Inflammatory macrophage (primary cell): ENCODE data around the gene TJP2.
A peak's percentile ranks its signal among the peaks of the same experiment; 100 is the strongest.

ENCODE experiments used
- DNase-seq, 2 donors: peaks; one replicate each; pipeline ENCODE4 v3.0.0-alpha.2; 2020 to 2022
- total RNA-seq, 18 experiments: gene quantifications; one replicate each; lab custom pipeline; 2026; ENCODE audit warnings: mixed read lengths in 6 of 18, inconsistent platforms in 2 of 18; lab: John Stamatoyannopoulos, UW

Gene TJP2
- 0.43 to 10.6 (median 1.1) reads per million in 18 experiments for total RNA-seq

DNA sequence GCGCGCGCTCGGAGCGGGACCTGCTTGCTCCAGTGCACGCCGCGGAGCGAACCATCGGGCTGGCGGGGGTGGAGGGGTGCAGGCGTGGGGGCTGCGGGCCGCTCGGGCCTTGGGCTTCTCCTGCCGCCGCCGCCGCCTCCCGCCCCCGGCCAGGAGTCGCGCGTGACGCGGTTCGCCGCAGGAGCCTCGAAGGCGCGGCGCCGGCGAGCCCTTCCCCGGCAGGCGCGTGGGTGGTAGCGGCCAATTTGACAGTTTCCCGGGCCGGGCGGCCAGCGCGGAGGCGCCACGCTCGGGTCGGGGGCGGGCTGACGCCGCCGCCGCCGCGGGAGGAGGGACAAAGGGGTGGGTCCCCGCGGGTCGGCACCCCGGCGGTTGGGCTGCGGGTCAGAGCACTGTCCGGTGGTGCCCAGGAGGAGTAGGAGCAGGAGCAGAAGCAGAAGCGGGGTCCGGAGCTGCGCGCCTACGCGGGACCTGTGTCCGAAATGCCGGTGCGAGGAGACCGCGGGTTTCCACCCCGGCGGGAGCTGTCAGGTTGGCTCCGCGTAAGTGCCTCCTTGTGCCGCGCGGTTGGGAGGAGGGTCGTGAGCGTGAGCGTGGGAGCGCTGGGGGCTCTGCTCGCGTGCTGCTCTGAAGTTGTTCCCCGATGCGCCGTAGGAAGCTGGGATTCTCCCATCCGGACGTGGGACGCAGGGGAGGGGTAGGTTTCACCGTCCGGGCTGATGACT lies at the start of gene TJP2:
TJP2 (plus strand) TSS at position 387 of the 725 bp plus-strand sequence; CDS start at position 483, 96 bp downstream.
- peak; percentile 47 to 69 for DNase-seq

DNA sequence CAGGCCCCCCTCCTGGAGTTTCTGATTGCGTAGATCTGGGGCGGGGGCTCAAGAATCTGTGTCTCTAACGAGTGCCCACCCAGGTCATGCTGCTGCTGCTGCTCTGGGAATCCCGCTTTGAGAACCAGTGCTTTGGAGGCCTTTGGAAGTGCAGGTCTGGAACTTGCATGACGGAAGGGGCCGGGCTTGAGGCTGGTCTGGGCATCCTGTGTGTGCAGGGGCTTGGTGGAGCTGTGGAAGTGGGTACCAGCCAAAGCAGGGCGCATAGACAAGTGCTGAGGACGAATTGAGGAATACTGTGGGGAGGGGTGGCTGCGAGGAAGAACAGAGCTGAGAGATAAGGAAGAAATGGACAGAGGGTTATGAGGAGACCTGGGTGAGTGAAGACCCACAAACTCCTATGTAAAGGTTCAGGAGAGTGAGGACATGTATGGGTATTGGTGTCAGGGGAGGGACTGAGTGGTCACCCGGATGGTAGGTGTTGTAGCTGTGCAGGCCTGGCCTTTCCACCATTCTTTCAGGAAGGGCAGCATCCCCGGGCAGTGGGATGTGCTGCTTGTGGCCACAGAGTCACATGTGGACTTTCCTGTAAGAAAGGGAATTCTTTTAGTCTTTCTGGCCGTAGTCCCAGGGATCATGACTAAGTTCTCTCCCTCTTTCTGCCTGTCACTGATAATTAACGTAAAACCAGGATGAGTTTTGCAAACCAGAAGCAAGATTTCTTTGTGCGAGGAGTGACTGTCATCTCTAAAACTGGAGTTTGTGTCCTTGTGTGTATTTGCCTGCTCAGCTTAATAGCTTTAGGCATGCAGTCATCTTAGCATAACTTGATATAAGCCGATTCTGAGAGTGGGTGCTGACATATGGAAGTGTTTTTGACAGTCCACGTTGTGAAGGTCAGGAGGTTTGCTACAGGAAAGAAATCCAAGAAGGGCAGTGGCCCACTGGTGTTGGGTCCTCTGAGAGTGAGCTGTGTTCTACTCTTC lies 43.3 kb upstream of the TJP2 start:
- no peak for DNase-seq

DNA sequence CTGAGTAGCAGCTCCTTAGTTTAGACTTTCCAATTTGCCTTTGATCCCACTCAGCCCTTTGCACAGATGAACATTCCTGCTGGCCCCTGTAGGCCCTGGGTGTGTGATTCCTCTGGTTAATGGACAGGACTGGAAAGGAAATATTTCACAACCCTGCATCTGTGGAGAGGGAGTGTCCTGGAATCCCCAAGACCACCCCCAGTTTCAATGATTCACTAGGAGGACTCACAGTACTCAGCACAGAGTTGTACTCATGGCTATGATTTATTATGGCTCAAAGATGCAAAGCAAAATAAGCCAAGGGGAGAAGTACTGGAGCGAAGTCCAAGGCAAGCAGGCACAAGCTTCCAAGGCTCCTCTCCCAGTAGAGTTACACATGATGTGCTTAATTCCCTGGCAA lies 42.4 kb upstream of the TJP2 start:
- DNase-seq, result no peak

DNA sequence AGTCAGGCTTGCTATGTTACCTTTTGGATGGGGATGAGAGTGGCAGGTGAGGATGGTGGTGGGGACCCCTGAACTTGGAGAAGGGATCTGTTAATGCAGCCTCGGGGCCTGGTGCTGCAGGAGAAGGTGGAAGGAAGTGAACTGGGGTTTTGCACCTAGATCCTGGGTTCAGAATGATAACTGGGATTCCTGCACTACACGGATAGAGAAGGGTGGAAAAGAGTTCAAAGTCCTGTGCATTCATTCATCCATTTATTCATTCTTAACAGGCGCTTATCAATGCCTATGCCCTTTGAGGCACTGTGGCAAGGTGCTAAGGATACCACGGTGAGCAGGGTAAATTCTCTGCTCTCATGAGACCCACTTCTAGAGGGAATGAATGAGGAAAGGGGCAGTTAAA lies 41.7 kb upstream of the TJP2 start:
- DNase-seq, result no peak

DNA sequence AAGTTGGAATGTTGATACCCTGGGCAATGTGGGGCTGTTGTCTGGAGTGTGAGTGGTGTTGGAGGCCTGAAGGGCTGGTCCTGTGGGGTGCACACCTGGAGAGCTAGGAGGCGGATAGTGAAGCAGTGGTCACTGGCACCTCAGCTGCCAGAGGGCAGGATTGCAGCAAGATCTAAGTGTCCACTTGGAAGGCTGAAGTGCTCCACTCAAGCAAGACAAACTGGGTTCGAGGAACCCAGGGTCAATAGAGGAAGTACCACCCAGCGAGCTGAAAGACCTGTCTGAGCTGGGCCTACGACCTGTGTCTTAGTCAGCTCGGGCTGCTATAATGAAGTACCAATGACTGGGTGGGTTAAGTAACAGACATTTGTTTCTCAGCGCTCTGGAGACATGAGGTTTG lies 39.7 kb upstream of the TJP2 start:
- no peak for DNase-seq

DNA sequence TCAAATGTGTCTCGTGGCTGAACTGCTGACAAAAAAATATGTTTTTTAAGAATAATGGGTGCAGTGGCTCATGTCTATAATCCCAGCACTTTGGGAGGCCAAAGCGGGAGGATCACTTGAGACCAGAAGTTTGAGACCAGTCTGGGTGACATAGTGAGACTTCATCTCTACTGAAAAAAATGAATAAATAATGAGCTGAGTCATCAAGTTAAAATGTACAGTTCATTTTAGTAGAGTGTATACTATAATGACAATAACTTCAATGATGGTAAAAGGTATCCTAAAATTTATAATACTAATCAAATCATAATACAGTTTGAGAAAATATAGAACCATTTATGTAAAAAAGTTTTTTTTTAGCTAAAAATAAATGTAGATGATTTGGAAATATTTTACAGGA lies 37.9 kb upstream of the TJP2 start:
- no peak for DNase-seq

DNA sequence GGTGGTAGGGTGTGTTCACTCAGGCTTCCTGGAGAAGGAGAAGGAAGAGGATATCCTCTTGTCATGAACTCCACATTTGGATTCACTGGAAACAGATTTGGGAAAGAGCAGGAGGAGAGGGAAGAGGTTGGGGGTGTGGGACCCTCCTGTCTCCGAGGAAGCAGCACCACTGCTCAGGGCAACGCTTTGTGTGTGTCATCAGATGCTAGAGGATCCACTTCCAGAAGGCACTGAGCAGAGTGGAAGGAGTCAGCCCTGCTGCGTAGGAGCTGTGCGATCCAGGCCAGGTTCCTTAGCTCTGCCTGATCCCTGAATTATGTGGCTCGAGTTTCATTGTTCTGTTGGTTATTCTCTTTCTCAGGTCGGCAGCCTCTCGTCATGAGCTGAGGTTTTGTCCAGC lies 37.3 kb upstream of the TJP2 start:
- no peak for DNase-seq

DNA sequence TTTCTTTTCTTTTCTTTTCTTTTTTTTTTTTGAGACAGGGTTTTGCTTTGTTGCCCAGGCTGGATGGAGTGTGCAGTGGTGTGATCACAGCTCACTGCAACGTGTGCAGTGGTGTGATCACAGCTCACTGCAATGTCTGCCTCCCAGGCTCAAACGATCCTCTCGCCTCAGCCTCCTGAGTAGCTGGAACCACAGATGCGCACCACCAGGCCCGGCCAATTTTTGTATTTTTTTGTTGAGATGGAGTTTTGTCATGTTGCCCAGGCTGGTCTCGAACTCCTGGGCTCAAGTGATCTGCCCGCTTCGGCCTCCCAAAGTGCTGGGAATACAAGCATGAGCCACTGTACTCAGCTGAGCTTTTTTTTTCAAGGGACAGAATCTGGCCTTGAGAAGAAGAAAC lies 36.8 kb upstream of the TJP2 start:
- DNase-seq, result no peak

DNA sequence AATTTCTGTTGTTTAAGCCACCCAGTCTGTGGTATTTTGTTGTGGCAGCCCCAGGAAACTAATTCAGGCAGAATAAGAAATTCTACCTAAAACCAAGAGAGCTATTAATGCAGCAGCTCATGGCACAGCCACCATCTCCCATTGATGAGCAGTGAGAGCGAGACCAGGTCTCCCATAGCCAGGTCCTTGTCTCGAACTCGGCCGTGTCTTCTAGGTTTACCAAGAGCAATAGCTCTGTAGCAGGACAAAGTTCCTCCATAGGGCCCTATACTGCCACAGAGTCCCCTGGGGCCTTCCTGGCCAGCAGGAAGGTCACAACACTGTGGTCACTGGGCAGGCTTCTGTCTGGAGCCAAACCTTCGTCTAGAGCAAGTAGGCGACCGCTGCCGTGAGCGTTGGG lies 34.5 kb upstream of the TJP2 start:
- no peak for DNase-seq

DNA sequence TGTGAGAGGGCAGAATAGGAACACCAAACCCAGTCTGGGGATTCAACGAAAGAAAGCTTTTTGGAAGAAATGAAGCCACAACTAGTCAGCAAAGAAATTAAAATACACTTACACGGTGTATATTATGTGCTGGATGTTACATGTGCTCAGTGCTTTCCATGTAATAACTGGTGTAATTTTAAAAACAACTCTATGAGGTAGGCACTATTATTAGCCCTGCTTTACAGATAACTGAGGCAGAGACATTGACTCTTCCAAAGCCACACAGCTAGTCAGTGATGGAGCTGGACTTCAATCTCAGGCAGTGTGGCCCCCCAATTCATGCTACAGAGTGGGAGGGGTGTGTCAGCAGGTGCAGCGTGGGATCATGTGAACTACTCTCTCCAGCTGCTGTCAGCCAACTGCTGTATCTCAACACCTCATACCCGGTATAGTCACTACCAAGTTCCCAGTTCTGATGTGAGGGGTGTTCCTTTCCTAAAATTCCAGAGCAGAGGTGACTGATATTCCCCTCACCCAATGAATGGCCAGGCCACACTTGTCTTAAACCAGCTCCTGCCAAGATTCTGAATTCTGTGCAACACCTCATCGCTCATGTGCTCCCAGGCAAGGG lies 33.8 kb upstream of the TJP2 start:
- DNase-seq, result no peak

DNA sequence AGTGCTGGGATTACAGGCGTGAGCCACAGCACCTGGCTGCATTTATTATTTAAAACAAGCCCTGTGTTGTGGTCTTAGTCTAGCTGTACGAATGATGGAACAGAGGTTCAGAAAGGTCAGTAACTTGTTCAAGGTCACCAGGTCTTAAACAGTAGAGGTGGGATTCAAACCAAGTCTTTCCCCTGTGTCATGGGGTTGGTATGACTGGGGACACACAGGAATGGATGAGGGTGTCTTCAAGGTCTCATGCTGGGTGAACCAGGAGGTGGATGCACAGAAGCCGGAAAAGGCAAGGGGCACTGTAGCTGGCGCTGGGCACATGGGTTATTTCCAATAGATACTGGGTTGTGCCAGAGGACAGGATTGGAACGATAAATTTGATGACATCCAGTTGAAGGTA lies 32.2 kb upstream of the TJP2 start:
- DNase-seq, result no peak

DNA sequence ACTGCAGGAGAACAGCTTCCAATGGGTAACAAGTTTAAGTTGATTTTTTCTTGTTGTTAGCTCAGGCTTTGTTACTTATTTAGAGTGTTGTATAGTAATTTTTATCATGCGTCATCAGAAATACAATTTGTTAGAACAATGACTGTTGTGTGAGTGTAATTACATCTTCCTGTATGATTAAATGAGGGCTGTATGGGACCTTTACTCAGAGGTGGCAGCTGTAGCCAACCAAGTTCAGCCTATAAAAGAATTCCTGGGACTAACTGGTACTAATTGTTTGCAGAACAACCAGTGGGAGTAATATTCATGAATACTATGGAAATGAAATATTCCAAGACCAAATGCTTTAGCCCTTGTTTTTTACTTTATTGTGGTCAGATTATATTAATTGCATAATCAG lies 30.8 kb upstream of the TJP2 start:
- DNase-seq, result no peak

DNA sequence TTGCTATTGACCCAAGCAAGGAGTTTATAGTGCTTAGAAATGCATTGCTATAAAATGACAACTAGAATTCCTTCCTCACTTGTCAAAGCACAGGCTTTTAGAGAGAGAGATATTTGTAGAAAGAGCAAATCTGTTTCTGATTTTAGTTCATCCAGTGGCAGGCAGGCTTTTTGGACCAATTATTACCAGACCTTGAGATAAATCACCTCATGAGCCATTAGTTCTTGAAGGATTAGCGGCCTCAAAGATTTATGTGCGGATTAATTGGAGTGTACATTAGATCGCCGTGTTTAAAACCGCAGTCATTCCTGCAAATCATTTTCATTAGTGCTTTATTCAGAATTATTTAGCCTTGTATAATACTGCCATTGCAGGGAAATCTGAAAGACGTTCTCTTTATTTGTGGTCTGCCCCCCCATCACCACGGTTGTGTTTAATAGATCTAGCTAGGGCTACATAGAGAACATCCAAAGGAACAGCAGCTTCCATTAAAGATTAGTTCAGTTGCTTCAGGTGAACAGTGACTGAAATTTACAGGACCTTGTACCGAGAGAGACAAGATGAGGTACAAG lies 28.8 kb upstream of the TJP2 start:
- DNase-seq, result no peak

DNA sequence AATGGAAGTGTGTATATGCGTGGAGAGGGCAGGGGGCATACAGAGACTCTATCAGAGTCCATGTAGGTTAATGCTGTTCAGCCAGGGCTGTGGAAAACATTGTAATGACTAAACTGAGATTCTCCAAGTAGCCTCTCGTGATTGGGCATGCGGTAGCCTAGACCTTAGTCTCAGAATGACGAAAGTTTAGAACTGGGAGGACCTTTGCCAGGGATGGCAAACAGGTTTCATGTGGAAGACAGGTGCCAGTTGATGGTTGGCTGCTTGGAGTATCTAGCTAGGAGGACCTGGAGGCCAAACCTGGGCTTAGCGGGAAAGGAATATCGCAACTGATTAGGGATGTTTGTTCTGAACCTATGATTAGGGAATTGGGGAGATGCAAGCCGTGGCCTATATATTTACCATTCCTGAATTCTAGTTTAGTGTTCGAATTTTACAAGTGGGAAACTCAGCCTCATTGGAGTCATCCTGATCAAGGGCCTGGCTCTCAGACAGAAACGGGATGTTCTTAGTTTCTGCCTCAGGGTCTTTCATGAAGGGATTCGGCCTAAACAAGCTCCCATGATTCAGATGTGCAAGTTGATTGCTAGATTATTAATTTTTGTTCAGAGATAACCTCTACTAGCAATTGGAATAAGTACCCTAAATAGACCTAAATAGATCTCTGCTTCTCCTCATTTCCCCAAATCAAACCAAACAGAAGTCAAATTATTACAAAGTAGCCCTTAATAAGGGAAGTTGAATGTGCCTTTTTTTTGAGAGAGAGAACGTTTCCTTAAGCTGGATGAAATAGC lies 26.8 kb upstream of the TJP2 start:
- no peak for DNase-seq

DNA sequence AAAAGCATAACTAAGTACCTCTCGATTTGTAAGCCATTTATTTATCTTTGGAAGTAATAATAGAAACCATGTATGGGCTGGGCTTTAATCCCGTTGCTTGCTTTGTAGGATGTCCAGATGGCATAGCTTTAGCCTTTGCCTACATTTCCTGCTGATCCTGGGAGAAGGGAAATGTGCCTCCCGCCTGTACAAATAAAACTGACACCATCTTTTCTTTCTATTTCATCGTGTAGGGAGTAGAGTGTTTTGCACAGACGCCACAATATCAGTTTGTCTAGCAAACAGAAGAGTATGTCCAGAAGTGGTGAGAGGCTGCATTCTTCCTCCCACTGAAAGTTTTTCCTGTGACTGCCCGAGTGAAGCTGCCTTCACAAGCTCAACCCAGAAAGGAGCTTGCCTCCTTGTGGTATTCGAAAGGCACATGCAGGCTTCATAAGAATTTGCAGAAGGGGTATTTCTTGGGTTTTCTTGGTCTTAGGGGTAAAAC lies 24.7 kb upstream of the TJP2 start:
- no peak for DNase-seq

DNA sequence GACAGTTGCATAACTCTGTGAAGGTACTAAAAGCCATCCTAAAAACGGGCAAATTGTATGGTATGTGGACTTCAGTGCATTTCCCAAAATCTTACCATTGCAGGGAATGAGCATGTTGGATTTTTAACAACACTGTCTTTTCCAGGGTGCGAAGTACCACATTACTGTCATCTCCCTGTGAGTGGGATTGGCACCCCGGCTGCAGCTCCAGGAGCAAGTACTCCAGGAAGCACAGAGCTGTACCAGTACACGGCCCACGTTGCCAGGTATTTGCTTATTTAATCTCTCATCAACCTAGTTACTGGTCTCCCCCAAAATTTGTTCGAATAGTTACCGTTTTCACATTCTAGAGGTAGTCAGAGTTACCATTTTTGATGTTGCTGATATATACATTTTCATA lies 22.6 kb upstream of the TJP2 start:
- no peak for DNase-seq

DNA sequence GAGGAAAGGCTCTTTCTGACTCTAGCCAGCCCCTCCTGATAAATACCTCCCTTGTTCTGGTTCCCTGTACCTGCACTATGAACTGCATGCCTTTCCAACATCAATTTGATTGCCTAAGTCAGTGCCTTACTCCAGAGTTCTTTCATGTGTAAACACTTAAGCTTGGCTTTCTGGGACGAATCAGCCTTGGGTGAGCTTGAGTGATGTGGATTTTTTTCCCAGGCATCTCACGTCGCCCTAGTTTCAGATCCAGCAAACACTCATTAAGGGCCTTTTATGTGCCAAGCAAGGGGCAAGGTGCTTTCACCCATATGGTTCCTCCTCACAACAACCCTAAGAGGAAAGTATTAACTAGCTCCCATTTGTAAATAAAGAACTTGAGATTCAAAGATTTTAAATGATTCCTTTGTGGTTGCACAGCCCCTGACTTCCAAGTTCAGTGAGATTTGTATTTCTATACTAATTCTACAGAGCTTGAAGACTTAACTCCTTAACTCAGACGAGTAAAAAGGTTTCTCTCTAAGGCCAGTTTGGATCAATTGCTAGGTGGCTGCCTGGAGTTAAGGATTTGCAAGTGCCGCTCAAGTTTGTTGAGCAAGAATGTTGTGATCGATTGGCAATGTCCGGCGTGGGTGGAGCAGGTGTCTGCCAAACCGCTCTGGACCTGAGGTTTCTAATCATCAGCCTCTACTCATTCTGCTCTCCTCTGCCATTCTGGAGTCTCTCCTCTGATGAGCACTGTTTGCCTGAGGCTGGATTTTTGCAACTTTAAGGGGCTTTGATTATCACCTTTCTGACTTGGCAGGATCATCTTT lies 20.2 kb upstream of the TJP2 start:
- no peak for DNase-seq

DNA sequence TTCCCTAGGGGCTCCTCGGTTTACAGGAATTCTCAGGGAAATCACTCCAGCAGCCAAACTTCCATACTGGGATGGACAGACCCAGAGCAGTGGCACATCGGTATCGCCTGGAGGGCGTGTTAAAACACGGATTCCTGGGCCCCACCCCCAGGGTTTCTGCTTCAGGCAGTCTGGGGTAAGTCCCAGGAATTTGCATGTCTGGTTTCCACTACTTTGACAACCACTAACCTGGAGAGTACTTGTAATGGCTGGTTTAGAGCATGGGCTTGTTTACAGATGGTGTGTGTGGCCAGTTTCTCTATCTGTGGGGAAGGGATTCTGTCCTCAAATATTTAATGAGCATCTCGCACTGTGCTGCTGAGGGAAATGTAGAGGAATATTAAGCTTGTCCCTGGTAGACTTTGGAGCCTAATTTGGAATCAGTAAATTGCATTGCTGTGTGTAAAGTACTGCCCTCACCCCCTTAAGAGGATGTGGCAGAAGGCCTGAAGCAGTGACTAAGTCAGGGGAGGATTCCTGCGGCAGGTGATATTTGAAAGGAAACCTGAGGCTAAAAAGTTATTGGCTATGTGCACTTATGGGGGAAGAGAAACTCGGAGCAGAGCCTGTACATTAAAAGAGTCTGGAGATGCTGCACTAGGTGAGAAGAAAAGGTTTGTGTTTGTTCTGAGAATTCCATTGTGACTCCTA lies 18.6 kb upstream of the TJP2 start:
- DNase-seq, result no peak

DNA sequence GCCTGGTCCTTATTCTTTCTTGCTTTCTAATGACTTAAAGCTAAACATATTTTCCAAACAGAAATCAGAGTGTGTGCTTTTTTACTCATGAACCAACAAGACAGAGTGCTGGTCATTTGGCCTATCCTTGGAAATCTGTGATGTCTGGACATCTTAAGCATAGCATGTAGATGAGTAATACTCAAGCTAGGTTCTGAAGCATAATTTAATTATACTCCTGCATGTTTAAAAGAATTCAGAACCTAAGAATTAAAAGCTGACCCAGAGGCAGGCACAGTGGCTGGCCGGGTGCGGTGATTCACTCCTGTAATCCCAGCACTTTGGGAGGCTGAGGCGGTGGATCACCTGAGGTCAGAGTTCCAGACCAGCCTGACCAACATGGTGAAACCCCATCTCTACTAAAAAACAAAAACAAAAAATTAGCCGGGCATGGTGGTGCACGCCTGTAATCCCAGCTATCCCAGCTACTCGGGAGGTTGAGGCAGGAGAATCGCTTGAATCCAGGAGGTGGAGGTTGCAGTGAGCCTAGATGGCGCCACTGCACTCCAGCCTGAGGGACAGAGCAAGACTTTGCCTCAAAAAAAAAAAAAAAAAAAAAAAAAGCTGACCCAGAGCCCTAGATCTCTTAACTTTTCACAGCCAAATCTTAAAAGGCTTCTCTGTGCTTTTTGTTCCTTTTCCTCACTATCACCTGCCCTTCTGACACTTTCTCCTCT lies 16.2 kb upstream of the TJP2 start:
- DNase-seq, result no peak

DNA sequence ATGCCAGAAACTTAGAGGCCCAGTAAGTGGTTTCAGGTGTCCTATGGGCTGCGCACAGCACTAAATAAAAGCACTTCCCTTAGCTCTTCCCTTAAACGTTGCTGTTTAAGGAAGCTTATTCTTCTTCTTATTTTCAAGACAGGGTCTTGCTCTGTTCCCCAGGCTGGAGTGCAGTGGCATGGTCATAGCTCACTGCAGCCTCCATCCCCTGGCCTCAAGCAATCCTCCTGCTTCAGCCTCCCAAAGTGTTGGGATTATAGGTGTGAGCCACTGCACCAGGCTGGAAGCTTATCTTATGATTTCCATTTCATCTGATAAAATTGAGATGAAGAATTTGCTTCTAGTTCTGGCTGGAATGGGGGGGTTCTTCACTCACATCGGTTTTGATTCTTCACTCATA lies 15.6 kb upstream of the TJP2 start:
- no peak for DNase-seq
